Astrocyte of the cerebellum (primary cell): Measurements from ENCODE around the gene NPBWR2.

ENCODE experiments used
- DNase-seq: peaks from one replicate; pipeline ENCODE4 v3.0.0-alpha.2; 2011; ENCODE audit warnings: low read depth
- H3K4me3 ChIP-seq: 2 replicates; pipeline ENCODE4 v1.5.1; 2011; ENCODE audit warnings: mild to moderate bottlenecking, low read depth, low read length, moderate library complexity
- in situ Hi-C: cut with HindIII; loops from 2 replicates; pipeline ENCODE4 v1.10.0; 2017; ENCODE audit warnings: low sequenced_read_pairs
- TF ChIP-seq, protein P1 (sequence below): IDR thresholded peaks from 2 replicates; pipeline ENCODE4 v1.5.1; 2012; ENCODE audit warnings: low read length, low read depth, moderate library complexity, mild to moderate bottlenecking; ENCODE audit errors: missing control alignments

NPBWR2 gene

GRCh38 chr20:64100946-64101688 lies 6.2 kb downstream of the NPBWR2 start:
- no peak overlapping the region for H3K4me3 ChIP-seq
- in situ Hi-C loops: no loop called here
- no peak for DNase-seq

GRCh38 chr20:64100566-64100888 lies 6.8 kb downstream of the NPBWR2 start:
- no peak overlapping the region for H3K4me3 ChIP-seq
- in situ Hi-C loops: no loop called here
- DNase-seq: no peak
- TF ChIP-seq, protein P1, sequence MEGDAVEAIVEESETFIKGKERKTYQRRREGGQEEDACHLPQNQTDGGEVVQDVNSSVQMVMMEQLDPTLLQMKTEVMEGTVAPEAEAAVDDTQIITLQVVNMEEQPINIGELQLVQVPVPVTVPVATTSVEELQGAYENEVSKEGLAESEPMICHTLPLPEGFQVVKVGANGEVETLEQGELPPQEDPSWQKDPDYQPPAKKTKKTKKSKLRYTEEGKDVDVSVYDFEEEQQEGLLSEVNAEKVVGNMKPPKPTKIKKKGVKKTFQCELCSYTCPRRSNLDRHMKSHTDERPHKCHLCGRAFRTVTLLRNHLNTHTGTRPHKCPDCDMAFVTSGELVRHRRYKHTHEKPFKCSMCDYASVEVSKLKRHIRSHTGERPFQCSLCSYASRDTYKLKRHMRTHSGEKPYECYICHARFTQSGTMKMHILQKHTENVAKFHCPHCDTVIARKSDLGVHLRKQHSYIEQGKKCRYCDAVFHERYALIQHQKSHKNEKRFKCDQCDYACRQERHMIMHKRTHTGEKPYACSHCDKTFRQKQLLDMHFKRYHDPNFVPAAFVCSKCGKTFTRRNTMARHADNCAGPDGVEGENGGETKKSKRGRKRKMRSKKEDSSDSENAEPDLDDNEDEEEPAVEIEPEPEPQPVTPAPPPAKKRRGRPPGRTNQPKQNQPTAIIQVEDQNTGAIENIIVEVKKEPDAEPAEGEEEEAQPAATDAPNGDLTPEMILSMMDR: no peak

More at GRCh38 chr20:64100946-64101688, 6.2 kb downstream of the NPBWR2 start:
- TF ChIP-seq, protein P1: no peak

DNA sequence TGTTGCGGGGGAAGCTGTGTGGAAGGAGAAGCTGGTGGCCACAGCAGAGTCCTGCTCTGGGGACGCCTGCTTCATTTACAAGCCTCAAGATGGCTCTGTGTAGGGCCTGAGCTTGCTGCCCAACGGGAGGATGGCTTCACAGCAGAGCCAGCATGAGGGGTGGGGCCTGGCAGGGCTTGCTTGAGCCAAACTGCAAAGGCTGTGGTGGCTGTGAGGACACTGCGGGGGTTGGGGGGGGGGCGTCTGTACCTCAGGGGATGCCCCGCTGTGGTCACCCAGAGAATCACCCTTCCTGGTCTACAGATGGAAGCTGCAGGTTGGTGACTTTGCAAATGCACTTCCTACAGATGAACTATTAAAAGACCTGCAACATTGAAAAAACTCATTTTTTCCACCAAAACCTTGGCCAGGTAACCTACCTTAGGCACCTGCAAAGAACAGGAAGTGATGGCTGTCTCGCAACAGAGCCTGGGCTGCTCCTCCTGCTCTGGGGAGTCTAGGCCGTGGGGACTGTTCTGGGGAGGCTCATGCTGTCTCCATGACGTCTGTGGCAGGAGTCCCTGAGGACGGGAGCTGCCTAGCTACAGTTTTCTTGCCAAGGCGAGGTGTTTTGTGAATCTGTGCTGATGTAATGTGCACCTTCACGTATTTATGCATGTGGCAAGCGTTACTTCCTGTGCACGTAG lies 7.3 kb downstream of the NPBWR2 start:
- DNase-seq: no peak
- TF ChIP-seq, protein P1: no peak
- in situ Hi-C loops: no loop called here
- no peak overlapping the region for H3K4me3 ChIP-seq

DNA sequence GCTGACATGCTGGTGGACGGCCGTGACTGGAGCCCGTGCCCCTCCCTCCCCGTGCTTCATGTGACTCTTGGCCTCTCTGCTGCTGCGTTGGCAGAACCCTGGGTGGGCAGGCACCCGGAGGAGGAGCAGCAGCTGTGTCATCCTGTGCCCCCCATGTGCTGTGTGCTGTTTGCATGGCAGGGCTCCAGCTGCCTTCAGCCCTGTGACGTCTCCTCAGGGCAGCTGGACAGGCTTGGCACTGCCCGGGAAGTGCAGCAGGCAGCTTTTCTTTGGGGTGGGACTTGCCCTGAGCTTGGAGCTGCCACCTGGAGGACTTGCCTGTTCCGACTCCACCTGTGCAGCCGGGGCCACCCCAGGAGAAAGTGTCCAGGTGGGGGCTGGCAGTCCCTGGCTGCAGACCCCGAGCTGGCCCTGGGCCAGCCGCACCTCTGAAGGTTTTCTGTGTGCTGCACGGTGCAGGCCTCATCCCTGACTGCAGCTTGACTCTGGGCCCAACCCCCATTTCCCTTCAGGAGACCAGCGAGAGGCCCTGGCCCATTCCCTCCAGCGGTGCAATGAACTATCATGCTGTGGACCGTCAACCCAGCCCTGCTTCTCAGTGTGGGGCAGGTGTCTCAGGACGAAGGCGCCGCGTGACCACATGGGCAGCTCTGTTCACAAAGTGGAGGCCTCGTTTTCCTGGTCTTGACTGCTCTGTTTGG lies 8.1 kb downstream of the NPBWR2 start:
- no peak overlapping the region for H3K4me3 ChIP-seq

GRCh38 chr20:64098471-64099013 lies 8.8 kb downstream of the NPBWR2 start:
- no peak for DNase-seq
- H3K4me3 ChIP-seq: no peak overlapping the region
- in situ Hi-C loops: no loop called here
- TF ChIP-seq, protein P1: no peak

More for the DNA sequence above, 8.1 kb downstream of the NPBWR2 start:
- TF ChIP-seq, protein P1: no peak
- no peak for DNase-seq
- in situ Hi-C loops: no loop called here

GRCh38 chr20:64096535-64096934 lies 10.8 kb downstream of the NPBWR2 start:
- in situ Hi-C loops: no loop called here
- TF ChIP-seq, protein P1: no peak
- H3K4me3 ChIP-seq: no peak overlapping the region
- DNase-seq: no peak
